HL-60/S4 treated with retinoic acid at 250 ng/mL for 4 days and 3 days (cell line): ENCODE data around the gene PEF1.

Source experiments
- in situ Hi-C: fragments of 300-500 bp; cut with MboI; formaldehyde crosslinking; loops from 2 replicates; pipeline ENCODE4 v1.7.0; 2022; ENCODE audit warnings: low sequenced_read_pairs

PEF1 gene

GRCh38 chr1:31639543-31639942 lies 5.1 kb downstream of the PEF1 start:
- in situ Hi-C loops = no loop called here

GRCh38 chr1:31637915-31638673 lies 6.6 kb downstream of the PEF1 start:
- in situ Hi-C loops = no loop called here

- in situ Hi-C loops = no loop called here
Observed at GRCh38 chr1:31633117-31633516, 11.6 kb downstream of the PEF1 start.

GRCh38 chr1:31632649-31633048 lies 12.0 kb downstream of the PEF1 start:
- in situ Hi-C loops = no loop called here

GRCh38 chr1:31628931-31629556 lies 15.6 kb downstream of the PEF1 start:
- in situ Hi-C loops = no loop called here

- in situ Hi-C loops = no loop called here
Observed at GRCh38 chr1:31627930-31628559, 16.6 kb downstream of the PEF1 start.

- in situ Hi-C loops = no loop called here
Observed at GRCh38 chr1:31627301-31627929, 17.3 kb downstream of the PEF1 start.

- in situ Hi-C loops = no loop called here
Observed at GRCh38 chr1:31626223-31627207, 18.2 kb downstream of the PEF1 start.

- in situ Hi-C loops = no loop called here
Observed at GRCh38 chr1:31625561-31626222, 19.0 kb downstream of the PEF1 start.

GRCh38 chr1:31624731-31625514 lies 19.8 kb downstream of the PEF1 start:
- in situ Hi-C loops = no loop called here

GRCh38 chr1:31624309-31624708 lies 20.4 kb downstream of the PEF1 start:
- in situ Hi-C loops = no loop called here

GRCh38 chr1:31623365-31623764 lies 21.3 kb downstream of the PEF1 start:
- in situ Hi-C loops = no loop called here

GRCh38 chr1:31621847-31622730 lies 22.6 kb downstream of the PEF1 start:
- in situ Hi-C loops = no loop called here

GRCh38 chr1:31621498-31621820 lies 23.2 kb downstream of the PEF1 start:
- in situ Hi-C loops = no loop called here

- in situ Hi-C loops = no loop called here
Observed at GRCh38 chr1:31620631-31621497, 23.8 kb downstream of the PEF1 start.

- in situ Hi-C loops = no loop called here
Observed at GRCh38 chr1:31618916-31619846, 25.5 kb downstream of the PEF1 start.
